ENCODE data around the gene SETD2. TPM values are rescaled to one million over a fixed set of nuclear protein-coding genes. Genes with fewer than 3 reads are reported as not detected.

SETD2 gene
- total RNA-seq, 2 donors from 2014 or later = 59.0 to 61.5 TPM

GRCh38 chr3:47000198-47000815 lies 163.6 kb downstream of the SETD2 start:
- no peaks in the 10 kb centered on the region for H3K4me1 ChIP-seq (ENCODE audit: control insufficient read depth, insufficient read depth, low read length)
- no peak for TF ChIP-seq CTCF (conservative IDR thresholded peaks at IDR 0.05)
- no peak overlapping the region for H3K9ac ChIP-seq (ENCODE audit: extremely low read depth, low read length, poor library complexity, severe bottlenecking)
- H3K36me3 Mint-ChIP-seq (ENCODE audit: low read depth) = peaks cover 33% of the 10 kb centered on the region
- no peaks in the 10 kb centered on the region for H3K27me3 Mint-ChIP-seq (ENCODE audit: insufficient read depth)
- H3K9me3 ChIP-seq (ENCODE audit: control insufficient read depth, low read length) = no peaks in the 10 kb centered on the region
- H3K36me3 ChIP-seq (ENCODE audit: control insufficient read depth, insufficient read depth, low read length) = peaks cover 30% of the 10 kb centered on the region
- no peaks in the 10 kb centered on the region for H3K9me3 Mint-ChIP-seq
- no peak overlapping the region for H3K4me3 ChIP-seq (ENCODE audit: low read length)
- no peak overlapping the region for H3K4me3 Mint-ChIP-seq
- DNase-seq = no peak
- peaks cover 3% of the 10 kb centered on the region for H3K4me1 Mint-ChIP-seq
- no peaks in the 10 kb centered on the region for H3K27me3 ChIP-seq (ENCODE audit: control insufficient read depth, insufficient read depth, low read length, poor library complexity, severe bottlenecking)
- no peak overlapping the region for H3K27ac ChIP-seq (ENCODE audit: low read depth, low read length)
- WGBS, 2 experiments (ENCODE audit: insufficient coverage in 1 of 2, insufficient read length in 1 of 2) = 95 to 98% methylated on average over 10 of the region's 10 CpGs
- H3K27ac Mint-ChIP-seq = no peak overlapping the region

DNA sequence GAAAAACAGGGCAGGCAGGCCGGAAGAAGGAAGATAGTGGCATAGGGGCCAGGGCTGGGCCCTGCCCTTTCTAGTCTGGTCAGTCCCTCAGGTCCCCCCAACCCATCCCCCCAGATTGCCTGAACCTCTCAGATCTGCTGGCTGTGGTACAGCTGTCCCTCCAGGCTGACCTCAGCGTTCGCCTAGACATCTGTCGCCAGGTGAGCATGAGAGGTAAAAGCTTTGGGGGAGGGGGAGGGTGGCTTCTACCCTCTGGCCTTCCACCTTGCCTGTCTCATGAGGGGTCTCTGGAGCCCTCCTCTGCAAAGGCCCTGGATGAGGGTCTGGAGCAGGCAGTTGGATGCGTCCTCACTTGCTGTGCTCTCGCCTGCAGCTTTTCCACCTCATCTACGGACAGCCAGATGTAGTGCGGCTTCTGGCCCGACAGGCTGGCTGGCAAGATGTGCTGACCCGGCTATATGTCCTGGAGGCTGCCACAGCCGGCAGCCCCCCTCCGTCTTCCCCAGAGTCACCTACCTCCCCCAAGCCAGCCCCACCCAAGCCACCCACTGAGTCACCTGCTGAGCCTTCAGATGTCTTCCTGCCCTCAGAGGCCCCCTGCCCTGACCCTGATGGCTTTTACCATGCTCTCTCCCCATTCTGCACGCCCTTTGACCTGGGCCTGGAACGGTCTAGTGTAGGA lies 164.3 kb downstream of the SETD2 start:
- no peak overlapping the region for H3K27ac Mint-ChIP-seq
- H3K9me3 Mint-ChIP-seq = no peaks in the 10 kb centered on the region

GRCh38 chr3:46998852-46999515 lies 164.9 kb downstream of the SETD2 start:
- H3K36me3 Mint-ChIP-seq (ENCODE audit: low read depth) = peaks cover 24% of the 10 kb centered on the region
- no peak overlapping the region for H3K4me3 Mint-ChIP-seq
- no peak overlapping the region for H3K9ac ChIP-seq (ENCODE audit: extremely low read depth, low read length, poor library complexity, severe bottlenecking)
- no peaks in the 10 kb centered on the region for H3K27me3 Mint-ChIP-seq (ENCODE audit: insufficient read depth)
- no peaks in the 10 kb centered on the region for H3K9me3 ChIP-seq (ENCODE audit: control insufficient read depth, low read length)
- H3K36me3 ChIP-seq (ENCODE audit: control insufficient read depth, insufficient read depth, low read length) = peaks cover 30% of the 10 kb centered on the region
- H3K9me3 Mint-ChIP-seq = no peaks in the 10 kb centered on the region
- DNase-seq = no peak
- H3K27ac ChIP-seq (ENCODE audit: low read depth, low read length) = no peak overlapping the region
- WGBS, 2 experiments (ENCODE audit: insufficient coverage in 1 of 2, insufficient read length in 1 of 2) = 84 to 91% methylated on average over 7 to 22 of the region's 22 CpGs
- H3K27ac Mint-ChIP-seq = no peak overlapping the region
- no peak for TF ChIP-seq CTCF (conservative IDR thresholded peaks at IDR 0.05)
- H3K4me1 Mint-ChIP-seq = peaks cover 3% of the 10 kb centered on the region
- H3K4me1 ChIP-seq (ENCODE audit: control insufficient read depth, insufficient read depth, low read length) = no peaks in the 10 kb centered on the region
- no peak overlapping the region for H3K4me3 ChIP-seq (ENCODE audit: low read length)
- no peaks in the 10 kb centered on the region for H3K27me3 ChIP-seq (ENCODE audit: control insufficient read depth, insufficient read depth, low read length, poor library complexity, severe bottlenecking)

More for the DNA sequence above, 164.3 kb downstream of the SETD2 start:
- Histone ChIP-seq H3K27ac (ENCODE audit: low read depth, low read length) (no peak overlapping the region), H3K9me3 (ENCODE audit: control insufficient read depth, low read length) (no peaks in the 10 kb centered on the region), H3K36me3 (ENCODE audit: control insufficient read depth, insufficient read depth, low read length) (peaks cover 30% of the 10 kb centered on the region), H3K4me3 (ENCODE audit: low read length) (no peak overlapping the region), H3K9ac (ENCODE audit: extremely low read depth, low read length, poor library complexity, severe bottlenecking) (no peak overlapping the region), H3K27me3 (ENCODE audit: control insufficient read depth, insufficient read depth, low read length, poor library complexity, severe bottlenecking) (no peaks in the 10 kb centered on the region), H3K4me1 (ENCODE audit: control insufficient read depth, insufficient read depth, low read length) (no peaks in the 10 kb centered on the region)
- peaks cover 29% of the 10 kb centered on the region for H3K36me3 Mint-ChIP-seq (ENCODE audit: low read depth)
- H3K4me1 Mint-ChIP-seq = peaks cover 3% of the 10 kb centered on the region
- no peak for TF ChIP-seq CTCF (conservative IDR thresholded peaks at IDR 0.05)
- no peak for DNase-seq
- 91 to 97% methylated on average over 4 to 14 of the region's 14 CpGs for WGBS, 2 experiments (ENCODE audit: insufficient coverage in 1 of 2, insufficient read length in 1 of 2)
- H3K4me3 Mint-ChIP-seq = no peak overlapping the region
- H3K27me3 Mint-ChIP-seq (ENCODE audit: insufficient read depth) = no peaks in the 10 kb centered on the region

Data from endodermal cell (in vitro differentiated cells).